Measurements from ENCODE around the gene SHC2.

GRCh38 chr19:508204-509150 is 47.6 kb upstream of the SHC2 start:
- TF ChIP-seq TARDBP (IDR thresholded peaks at IDR 0.05) (no peak), NFRKB (IDR thresholded peaks at IDR 0.05) (no peak)
